NCI-H1105 (cell line): Measurements from ENCODE around the gene RNF157.
A peak's percentile ranks its signal among the peaks of the same experiment; 100 is the strongest.

Experiments
- DNase-seq: peaks from one replicate; lab custom pipeline; 2025; lab: John Stamatoyannopoulos, UW

Gene RNF157

DNA sequence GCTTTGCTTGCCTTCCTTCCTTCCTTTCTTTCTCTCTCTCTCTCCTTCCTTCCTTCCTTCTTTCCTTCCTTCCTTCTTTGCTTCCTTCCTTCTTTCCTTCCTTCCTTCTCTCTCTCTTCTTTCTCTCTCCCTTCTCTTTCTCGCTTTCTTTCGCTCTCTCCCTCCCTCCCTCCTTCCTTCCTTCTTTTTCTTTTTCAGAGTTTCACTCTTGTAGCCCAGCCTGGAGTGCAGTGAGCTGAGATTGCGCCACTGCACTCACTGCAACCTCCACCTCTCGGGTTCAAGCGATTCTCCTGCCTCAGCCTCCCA is 117.1 kb downstream of the RNF157 start:
- DNase-seq: no peak

DNA sequence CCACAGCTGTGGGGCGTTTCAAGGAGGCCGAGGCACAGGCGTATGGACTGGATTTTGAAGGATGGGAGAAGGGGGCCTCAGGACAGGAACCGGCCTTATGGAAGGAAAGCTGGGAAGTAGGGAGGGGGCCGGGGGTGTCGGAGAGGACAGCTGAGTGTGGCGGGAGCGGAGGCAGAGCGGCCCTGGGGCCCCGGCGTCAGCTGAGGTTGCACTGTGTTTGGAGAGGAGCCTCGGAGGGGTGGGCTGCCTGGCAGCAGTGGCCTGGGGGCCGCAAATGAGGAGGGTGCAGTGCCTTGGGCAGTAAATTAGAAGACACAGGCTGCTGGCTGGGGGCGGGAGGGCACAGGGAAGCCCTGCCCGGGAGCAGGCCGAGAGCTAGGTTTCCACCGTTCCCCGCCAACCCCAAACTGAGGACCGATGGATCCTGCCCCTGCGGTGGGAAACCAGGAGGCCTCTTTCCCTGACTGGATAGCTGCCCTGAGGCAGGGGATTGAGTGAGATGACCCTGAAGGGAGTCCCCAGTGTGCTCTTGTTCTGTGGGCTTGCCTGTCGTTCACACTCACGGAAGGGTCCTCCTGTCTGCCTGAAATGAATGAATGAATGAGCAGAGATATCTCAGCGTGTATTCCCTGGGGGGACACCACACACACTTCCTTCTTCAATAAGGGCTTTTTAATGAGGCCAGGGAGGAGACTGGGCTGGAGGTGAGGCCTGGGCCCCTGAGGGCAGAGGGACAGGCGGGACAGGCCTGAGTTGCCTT is 117.7 kb downstream of the RNF157 start:
- no peak for DNase-seq

DNA sequence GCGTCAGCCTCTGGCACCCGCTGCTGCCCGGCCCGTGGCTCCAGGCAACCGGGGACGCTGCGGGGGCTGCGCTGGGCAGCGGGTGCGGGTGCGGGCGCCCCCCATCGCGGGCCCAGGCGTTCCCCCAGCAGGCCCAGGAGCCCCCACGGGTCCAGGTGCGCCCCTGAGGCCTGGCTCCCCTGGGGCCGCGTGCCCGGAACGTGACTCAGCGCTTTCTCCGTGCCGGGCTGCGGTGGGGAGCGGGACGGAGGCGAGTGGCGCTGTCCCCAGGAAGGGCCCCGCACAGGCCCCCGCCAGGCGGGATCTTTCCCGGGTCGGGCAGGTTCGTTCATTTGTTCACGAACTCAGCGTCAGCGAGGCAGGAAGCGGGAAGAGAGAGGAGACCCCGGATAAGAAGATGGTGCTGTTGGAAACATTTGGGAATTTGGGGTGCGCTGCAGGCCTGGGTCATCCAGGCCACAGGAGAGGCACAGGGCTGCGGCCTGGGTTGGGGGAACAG is 118.3 kb downstream of the RNF157 start:
- DNase-seq: no peak

DNA sequence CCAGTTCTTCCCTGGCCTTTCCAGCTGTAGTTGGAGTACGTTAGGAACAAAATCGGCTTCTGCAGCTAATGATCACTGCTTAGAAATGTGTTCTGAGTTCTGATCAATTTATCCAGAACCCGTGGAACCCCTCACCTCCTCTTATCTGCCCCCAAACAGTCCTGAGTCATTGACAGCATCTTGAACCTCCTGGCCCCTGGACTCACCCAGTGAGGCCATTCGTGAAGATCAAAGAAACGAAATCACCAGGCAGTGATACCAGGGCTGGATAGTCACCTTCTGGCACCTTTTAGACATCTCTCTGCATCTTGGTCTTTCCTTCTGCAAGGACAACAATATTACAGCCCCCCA is 119.7 kb downstream of the RNF157 start:
- no peak for DNase-seq

DNA sequence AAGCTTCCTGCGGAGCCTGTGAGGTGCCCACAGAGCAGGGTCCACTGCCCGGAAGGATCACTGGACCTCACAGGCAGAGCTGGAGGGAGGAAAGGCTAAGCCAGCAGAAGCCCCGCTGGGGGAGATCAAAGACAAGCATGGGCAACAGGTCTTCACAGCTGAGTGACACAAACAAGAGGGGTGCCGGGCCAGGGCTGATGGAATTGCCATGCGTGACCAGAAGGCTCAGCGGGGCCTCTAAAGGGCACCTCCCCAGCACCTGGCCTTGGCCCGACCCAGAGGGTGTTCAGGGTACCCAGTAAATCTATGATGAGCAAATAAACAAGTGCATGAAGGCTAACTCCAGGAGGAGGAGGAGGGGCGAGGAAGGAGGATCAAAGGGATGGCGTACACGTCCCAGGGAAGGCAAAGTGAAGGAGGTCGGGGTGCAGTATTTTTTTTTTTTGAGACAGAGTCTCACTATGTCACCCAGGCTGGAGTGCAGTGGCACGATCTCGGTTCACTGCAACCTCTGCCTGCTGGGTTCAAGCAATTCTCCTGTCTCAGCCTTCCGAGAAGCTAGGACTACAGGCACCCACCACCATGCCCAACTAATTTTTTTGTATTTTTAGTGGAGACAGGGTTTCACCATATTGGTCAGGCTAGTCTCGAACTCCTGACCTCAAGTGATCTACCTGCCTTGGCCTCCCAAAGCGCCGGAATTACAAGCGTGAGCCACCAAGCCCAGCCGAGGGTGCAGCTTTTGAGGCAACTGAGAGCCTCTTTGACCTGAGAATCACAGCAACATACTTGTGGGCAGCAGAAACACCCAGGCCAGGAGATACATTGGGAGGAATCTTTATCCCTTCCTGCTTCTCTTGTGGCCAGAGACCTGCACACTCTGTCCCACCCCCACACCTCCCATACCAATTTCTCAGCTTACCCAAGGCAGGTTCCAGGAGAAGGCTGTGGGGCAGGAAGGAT is 120.6 kb downstream of the RNF157 start:
- no peak for DNase-seq

DNA sequence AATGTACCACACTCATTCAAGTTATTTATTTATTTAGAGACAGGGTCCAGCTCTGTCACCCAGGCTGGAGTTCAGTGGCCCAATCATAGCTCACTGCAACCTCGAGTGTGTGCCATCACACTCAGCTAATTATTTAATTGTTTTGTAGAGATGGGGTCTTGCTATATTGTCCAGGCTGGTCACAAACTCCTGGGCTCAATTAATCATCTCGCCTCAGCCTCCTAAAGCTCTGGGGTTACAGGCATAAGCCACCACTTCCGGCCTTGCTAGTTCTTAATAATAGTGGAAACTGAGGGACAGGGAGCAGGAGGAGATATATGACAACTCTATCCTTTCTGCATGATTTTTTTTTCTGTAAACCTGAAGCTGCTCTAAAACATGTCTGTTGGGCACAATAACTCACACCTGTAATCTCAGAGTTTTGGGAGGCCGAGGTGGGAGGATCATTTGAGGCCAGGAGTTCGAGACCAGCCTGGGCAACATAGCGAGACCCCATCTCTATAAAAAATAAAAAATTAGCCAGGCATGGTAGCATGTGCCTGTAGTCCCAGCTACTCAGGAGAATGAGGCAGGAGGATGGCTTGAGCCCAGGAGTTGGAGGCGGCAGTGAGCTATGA is 125.0 kb downstream of the RNF157 start:
- no peak for DNase-seq

DNA sequence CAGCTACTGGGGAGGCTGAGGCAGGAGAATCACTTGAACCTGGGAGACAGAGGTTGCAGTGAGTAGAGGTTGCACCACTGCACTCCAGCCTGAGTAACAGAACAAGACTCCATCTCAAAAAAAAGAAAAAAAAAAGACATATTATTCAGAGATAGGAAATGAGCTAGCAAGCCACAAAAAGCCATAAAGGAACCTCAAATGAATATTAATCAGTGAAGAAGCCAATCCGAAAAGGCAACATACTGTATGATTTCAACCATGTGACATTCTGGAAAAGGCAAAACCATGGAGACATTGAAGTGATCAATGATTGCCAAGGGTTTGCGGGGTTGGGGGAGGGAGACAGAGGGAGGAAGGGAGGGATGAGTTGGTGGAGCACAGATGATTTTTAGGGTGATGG is 128.3 kb downstream of the RNF157 start:
- DNase-seq: no peak

DNA sequence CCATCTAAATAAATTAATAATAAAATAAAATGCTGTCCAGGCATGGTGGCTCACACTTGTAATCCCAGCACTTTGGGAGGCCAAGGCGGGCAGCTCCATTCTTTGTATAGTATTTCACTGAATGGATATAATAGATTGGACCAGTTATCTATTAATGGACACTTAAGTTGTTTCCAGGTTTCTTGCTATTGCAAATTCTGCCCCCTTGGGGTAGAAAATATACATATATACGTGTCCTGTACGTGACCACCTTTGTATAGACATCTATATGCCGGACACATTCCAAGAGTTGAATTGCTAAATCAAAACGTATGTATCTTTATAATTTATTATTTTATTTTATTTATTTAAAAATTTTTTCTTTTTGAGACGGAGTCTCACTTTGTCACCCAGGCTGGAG is 132.8 kb downstream of the RNF157 start:
- no peak for DNase-seq

DNA sequence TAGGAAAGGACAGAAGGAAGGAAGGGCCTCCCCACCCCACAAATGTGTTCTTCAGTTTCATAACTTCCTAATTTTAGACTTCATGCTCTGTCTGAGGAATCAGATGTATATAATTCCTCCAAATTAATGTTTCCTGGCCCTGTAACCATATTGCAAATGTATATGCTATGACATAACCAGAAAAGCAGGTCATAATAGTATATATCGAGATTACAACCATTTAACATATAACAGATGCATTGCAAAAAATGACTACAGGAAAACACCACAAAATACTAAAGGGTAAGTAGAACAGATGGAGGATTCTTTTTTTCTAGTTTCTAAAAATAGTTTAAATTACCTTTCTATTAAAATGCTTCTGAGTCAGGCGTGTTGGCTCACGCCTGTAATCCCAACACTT is 133.6 kb downstream of the RNF157 start:
- no peak for DNase-seq

DNA sequence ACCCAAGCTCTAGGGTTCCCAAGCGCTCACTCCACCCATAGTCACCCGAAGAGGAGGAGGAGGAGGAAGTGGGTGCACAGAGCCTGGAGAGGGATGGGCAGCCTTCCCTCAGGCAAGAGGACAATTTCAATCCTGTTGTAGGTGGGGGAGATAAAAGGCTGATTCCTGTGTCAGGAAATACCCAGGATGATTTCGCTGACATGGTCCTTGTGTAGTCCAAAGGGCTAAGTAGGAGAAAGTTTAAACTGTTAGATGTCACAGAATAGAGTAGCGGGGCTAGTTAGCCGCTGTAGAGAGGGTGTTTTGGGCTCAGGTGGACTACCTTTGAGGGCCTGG is 135.4 kb downstream of the RNF157 start:
- DNase-seq: no peak

DNA sequence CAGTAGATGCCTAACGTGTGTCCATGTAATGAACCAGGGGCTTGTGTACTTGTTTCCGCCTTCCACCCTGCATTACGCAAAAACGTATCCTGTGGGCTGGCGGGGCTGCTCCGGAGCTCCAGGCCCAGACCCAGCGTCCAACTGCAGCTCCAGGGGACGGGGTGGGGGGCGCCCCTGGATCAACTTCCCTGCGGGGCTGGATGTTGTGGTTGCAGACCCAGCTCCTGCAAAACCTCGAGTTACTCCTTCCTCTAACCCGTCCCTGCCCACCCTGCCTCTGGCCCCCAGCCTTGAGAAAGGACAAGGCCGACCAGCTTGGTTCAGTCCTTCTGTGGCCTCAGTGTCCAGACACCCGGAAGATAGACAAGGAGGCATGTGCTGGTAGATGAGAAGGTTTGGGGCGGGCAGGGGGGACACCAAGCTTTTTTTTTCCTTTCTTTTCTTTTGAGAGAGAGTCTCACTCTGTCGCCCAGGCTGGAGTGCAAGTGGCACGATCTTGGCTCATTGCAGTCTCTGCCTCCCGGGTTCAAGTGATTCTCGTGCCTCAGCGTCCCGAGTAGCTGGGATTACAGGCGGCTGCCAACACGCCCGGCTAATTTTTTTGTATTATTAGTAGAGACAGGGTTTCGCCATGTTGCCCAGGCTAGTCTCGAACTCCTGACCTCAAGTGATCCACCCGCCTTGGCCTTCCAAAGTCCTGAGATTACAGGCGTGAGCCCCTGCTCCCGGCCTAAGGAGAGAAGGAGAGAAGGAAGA is 136.0 kb downstream of the RNF157 start:
- DNase-seq: no peak

DNA sequence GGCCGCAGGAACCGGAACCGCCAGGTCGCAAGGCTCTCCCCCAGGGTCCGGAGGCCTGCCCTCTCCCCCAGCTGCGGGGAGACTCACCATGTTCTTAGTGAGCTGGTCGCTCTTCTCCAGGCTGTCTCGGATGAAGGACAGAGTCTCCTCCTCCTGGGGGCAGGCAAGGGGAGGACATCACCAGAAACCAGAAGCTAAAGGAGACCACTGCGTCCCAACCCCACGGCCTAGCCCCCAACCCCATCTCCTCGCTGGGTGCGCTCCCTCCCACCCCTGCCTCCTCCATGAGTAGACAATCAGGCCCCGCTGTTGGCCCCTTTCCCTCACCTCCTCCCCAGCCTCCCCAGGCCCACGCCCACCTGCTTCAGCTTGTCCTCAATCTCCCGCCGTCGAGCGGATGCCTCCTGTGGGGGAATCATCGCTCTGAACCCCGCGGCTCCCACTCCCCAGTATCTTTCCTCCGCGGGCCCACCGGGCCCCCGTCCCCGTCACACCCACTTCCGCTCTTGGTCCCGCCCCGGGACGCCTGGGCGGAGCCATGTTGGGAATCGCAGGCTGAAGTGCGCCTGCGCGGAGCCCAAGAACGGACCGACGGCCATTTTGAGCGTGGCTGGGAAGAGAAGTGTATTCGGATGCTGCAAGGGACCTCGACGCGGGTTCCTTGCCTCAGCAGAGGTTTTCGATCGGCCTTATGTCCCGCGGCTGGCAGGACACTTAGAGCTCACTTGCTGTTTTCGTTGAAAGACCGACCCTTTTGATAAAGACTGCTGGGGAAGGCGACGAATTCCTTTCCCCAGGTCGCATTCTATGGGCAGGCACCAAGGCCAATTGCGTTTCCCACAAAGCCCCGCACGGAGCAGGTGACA is 136.8 kb downstream of the RNF157 start, which contains the start of gene EXOC7:
EXOC7 (minus strand) TSS at position 514 of the 866 bp plus-strand sequence; CDS start at position 419, 95 bp downstream.
- DNase-seq: peak; percentile 89

DNA sequence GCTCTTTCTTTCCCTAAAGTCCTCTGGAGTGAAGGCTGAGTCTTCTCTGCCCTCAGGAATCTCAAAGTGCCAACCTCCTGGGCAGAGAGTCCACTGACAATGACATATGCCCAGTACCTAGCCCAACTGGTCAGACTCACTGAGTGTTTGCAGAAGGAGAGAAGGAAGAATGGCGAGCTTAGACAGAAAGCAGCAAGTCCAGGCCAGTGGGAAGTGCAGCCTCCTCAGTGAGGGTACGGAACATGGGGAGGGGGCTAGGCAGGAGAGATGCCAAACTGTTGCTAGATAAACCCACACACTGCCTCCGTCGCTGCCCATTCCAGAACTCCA is 137.4 kb downstream of the RNF157 start:
- no peak for DNase-seq

DNA sequence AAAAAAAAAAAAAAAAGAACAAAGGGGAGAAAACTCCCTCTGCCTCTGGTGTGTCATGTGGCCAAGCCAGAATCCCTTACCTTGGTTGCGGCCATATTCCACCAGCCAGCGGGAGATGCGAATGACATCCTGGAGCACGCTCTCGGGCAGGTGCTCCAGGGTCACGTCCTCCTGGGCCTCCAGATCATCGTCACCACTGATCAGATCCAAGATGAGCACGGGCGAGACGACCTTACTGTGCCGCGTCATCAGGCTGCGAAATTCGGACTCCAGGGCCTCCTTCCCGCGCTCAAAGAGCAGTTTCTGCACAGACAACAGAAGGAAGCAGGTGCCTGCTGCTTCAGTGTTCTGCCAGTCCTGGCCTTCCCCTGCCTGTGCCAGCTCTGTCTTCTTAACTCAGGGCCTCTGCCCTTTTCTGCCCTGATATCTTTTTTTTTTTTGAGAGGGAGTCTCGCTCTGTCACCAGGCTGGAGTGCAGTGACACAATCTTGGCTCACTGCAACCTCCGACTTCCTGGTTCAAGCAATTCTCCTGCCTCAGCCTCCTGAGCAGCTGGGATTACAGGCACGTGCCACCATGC is 142.5 kb downstream of the RNF157 start:
- no peak for DNase-seq

DNA sequence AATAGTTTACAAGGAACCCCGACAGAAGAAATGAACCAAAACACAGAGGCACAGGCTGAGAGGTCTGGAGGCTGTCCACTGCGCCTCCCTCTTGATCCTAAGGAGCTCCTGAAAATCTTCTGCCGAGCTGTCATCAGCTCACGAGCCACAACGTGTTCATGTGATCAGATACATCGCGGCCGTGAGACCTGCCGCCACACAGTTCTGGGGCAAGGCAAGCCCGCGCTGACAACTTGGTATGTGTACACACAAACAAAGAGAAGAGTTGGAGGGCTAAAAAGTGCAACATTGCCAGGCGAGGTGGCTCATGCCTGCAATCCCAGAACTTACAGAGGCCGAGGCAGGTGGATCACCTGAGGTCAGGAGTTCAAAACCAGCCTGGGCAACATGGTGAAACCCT is 144.3 kb downstream of the RNF157 start:
- DNase-seq: no peak

DNA sequence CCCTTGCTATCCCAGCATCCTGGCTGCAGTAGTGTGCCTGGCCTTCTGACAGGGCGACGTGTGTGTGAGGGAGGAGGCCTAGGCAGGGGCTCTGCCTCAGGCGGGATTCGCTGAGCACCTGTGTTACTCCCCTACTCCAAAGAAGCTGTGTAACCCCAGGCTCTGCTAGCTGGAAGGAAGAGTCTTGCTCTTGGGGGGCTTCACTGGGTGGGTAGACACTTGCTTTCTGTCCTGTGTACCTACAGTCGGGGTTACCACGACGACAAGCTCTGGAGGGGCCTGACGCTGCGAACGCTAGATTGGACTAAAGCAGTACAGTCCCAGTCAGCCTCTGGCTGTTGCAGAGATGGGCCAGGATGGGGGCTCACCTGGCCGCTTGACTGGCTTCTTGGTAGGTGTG is 146.2 kb downstream of the RNF157 start:
- no peak for DNase-seq

DNA sequence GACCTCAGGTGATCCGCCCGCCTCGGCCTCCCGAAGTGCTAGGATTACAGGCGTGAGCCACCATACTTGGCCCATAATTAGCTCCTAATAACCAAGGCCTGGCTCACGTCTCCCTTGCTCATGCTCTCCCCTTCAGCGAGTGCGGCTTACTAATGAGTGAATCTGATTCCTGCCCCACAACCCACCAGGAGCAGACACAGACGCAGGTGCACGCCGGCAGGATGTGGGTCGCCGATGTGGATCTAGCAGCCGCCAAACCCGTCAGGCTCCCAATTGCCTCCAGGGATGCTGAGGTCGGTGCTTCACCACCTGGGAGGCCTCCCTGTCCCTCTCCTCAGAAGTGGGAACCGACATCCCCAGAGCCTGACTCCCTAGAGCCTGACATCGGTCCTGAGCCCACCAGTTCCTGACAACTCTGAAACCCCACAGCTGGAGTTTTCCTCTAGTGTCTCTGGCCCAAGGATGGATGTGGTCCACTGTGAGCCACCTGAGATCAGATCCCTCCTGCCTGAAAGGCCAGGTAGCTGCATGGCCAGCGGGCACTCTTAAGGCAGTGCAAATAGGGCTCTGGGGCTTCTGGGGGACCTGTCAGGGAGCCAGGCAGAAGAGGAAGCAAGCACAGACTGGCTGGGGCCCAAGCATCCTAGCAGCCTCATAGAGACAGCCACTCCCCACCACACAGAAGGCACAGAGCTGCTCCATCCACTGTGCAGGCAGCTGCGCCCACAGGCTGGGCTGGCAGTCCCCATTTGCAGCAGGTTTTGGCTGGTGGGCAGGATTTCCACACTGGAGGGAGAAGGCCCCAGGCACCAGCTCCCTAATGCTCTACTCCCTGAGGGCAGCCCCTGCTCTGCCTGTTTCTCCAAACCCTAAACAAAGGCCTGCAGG is 147.5 kb downstream of the RNF157 start:
- DNase-seq: no peak
